SK-N-SH (cell line): ENCODE data around the gene USPL1. TPM values are rescaled to one million over a fixed set of nuclear protein-coding genes. Genes with fewer than 3 reads are reported as not detected.
A peak's percentile ranks its signal among the peaks of the same experiment; 100 is the strongest.

ENCODE experiments used
- CTCF ChIA-PET: fragments of 300-600, 350-600 bp; formaldehyde crosslinking; extraction: SDS; loops from one replicate; lab custom pipeline; 2021; lab: Yijun Ruan, JAX
- POLR2A ChIA-PET: fragments of 350-600 bp; sonication (Branson Sonifier 250); formaldehyde crosslinking; extraction: SDS; loops from one replicate; lab custom pipeline; 2020; ENCODE audit warnings: antibody characterized with exemption, inconsistent platforms; lab: Yijun Ruan, JAX
- DNase-seq: peaks from one replicate; pipeline ENCODE4 v3.0.0; 2012
- H2AFZ ChIP-seq: fragments of 200-600 bp; sonication (generic); 2 replicates; pipeline ENCODE4 v1.8.1; 2016; ENCODE audit warnings: antibody characterized with exemption, mild to moderate bottlenecking, low read depth
- H3F3A ChIP-seq: fragments of 200-600 bp; sonication (generic); replicated peaks from 2 replicates; pipeline ENCODE3; 2016; ENCODE audit warnings: antibody characterized with exemption, mild to moderate bottlenecking; ENCODE audit not compliant: insufficient read depth
- H3K27ac ChIP-seq, 2 experiments: fragments of 200-500 bp in 1 of 2; fragments of 200-600 bp in 1 of 2; sonication (Bioruptor generic) in 1 of 2; sonication (generic), shearing (Covaris generic) in 1 of 2; 2 replicates each; pipeline versions ENCODE4 v1.5.1 to v1.6.1; 2014 to 2016; ENCODE audit warnings: low read depth in 2 of 2, inconsistent platforms in 1 of 2, low read length in 1 of 2, mild to moderate bottlenecking in 1 of 2, mixed read lengths in 1 of 2
- H3K27me3 ChIP-seq: fragments of 200-600 bp; sonication (generic), shearing (Covaris generic); 2 replicates; pipeline ENCODE4 v1.6.1; 2016; ENCODE audit warnings: mixed run types; ENCODE audit not compliant: insufficient read depth
- H3K36me3 ChIP-seq, 2 experiments: fragments of 200-500 bp in 1 of 2; fragments of 200-600 bp in 1 of 2; sonication (Bioruptor generic) in 1 of 2; sonication (generic) in 1 of 2; replicated peaks in 1 of 2; 2 replicates each; pipeline versions ENCODE3 to v1.5.1; 2014 to 2016; ENCODE audit warnings: low read length in 1 of 2, mild to moderate bottlenecking in 1 of 2; ENCODE audit not compliant: insufficient read depth in 2 of 2, control insufficient read depth in 1 of 2
- H3K4me1 ChIP-seq, 2 experiments: fragments of 200-500 bp in 1 of 2; fragments of 200-600 bp in 1 of 2; sonication (Bioruptor generic) in 1 of 2; sonication (generic), shearing (Covaris generic) in 1 of 2; 2 replicates each; pipeline versions ENCODE4 v1.5.1 to v1.6.1; 2014 to 2016; ENCODE audit warnings: low read depth in 1 of 2, low read length in 1 of 2, mixed run types in 1 of 2; ENCODE audit not compliant: insufficient read depth in 2 of 2, control insufficient read depth in 1 of 2
- H3K4me2 ChIP-seq: fragments of 200-600 bp; sonication (generic), shearing (Covaris generic); 2 replicates; pipeline ENCODE4 v1.6.1; 2017; ENCODE audit warnings: mixed run types
- H3K4me3 ChIP-seq, 2 experiments: fragments of 200-500 bp in 1 of 2; fragments of 200-600 bp in 1 of 2; sonication (Bioruptor generic) in 1 of 2; sonication (generic), shearing (Covaris generic) in 1 of 2; 2 replicates each; pipeline versions ENCODE4 v1.5.1 to v1.8.1; 2014 to 2016; ENCODE audit warnings: low read depth in 2 of 2, inconsistent platforms in 1 of 2, low read length in 1 of 2, mild to moderate bottlenecking in 1 of 2, mixed read lengths in 1 of 2, moderate library complexity in 1 of 2
- H3K79me2 ChIP-seq: fragments of 200-600 bp; sonication (generic); 2 replicates; pipeline ENCODE4 v1.8.1; 2017; ENCODE audit warnings: mild to moderate bottlenecking; ENCODE audit not compliant: insufficient read depth
- H3K9ac ChIP-seq: fragments of 200-600 bp; sonication (generic); 2 replicates; pipeline ENCODE4 v1.6.1; 2017; ENCODE audit warnings: mixed run types
- H3K9me2 ChIP-seq: fragments of 200-600 bp; sonication (generic); 2 replicates; pipeline ENCODE4 v1.6.1; 2017; ENCODE audit warnings: mixed run types
- H3K9me3 ChIP-seq: fragments of 200-600 bp; sonication (generic); 2 replicates; pipeline ENCODE4 v1.6.1; 2017; ENCODE audit warnings: mixed run types, mild to moderate bottlenecking, moderate library complexity
- H4K20me1 ChIP-seq: fragments of 200-600 bp; sonication (generic); 2 replicates; pipeline ENCODE4 v1.6.1; 2017; ENCODE audit warnings: mild to moderate bottlenecking, mixed run types; ENCODE audit not compliant: insufficient read depth
- CHD2 ChIP-seq: fragments of 150-350 bp; IDR thresholded peaks from 2 replicates; pipeline ENCODE4 v1.6.1; 2018; ENCODE audit warnings: low read length; ENCODE audit not compliant: partially characterized antibody
- FOSL2 ChIP-seq: IDR thresholded peaks from 2 replicates; pipeline ENCODE4 v1.4.0; 2012; ENCODE audit warnings: low read depth, mild to moderate bottlenecking, moderate library complexity, borderline replicate concordance
- GABPA ChIP-seq: IDR thresholded peaks from 2 replicates; pipeline ENCODE4 v1.4.0; 2012; ENCODE audit warnings: low read depth, mild to moderate bottlenecking
- JUND ChIP-seq: IDR thresholded peaks from 2 replicates; pipeline ENCODE4 v1.4.0; 2012
- MEF2A ChIP-seq: IDR thresholded peaks from 2 replicates; pipeline ENCODE4 v1.4.0; 2012; ENCODE audit warnings: low read depth, borderline replicate concordance
- NFIC ChIP-seq: IDR thresholded peaks from 2 replicates; pipeline ENCODE4 v1.4.0; 2012; ENCODE audit warnings: borderline replicate concordance
- RCOR1 ChIP-seq: fragments of 150-350 bp; IDR thresholded peaks from 2 replicates; pipeline ENCODE4 v1.6.1; 2017; ENCODE audit warnings: antibody characterized with exemption, low read length
- SIN3A ChIP-seq: IDR thresholded peaks from 2 replicates; pipeline ENCODE4 v1.6.1; 2012; ENCODE audit warnings: low read depth, mild to moderate bottlenecking, low read length, moderate library complexity, borderline replicate concordance
- TCF12 ChIP-seq: IDR thresholded peaks from 2 replicates; pipeline ENCODE4 v1.4.0; 2012
- WGBS: methylation state at CpG from one replicate; pipeline ENCODE4 v1.1.6; 2017; ENCODE audit warnings: low lambda C conversion rate; 5-methylcytosine and 5-hydroxymethylcytosine counted together
- polyA plus RNA-seq, 3 experiments: library from polyadenylated mRNA; depleted of rRNA; stranded (reverse); fragments of >200 nt; gene quantifications; 2 replicates each; pipeline ENCODE4 v1.2.3, GENCODE V29; 2012
- TF ChIP-seq, protein P1 (sequence below): IDR thresholded peaks from 2 replicates; pipeline ENCODE4 v1.4.0; 2012; ENCODE audit warnings: low read depth, borderline replicate concordance
- TF ChIP-seq, protein P2 (sequence below): IDR thresholded peaks from 2 replicates; pipeline ENCODE4 v1.4.0; 2012; ENCODE audit warnings: low read depth
- TF ChIP-seq, protein P3 (sequence below): IDR thresholded peaks from 2 replicates; pipeline ENCODE4 v1.6.1; 2012; ENCODE audit warnings: mild to moderate bottlenecking, low read depth, low read length, moderate library complexity

The USPL1 gene
- polyA plus RNA-seq, 1 of the 3 experiments (the other 2 are of a cell fraction) = 6.4 TPM

DNA sequence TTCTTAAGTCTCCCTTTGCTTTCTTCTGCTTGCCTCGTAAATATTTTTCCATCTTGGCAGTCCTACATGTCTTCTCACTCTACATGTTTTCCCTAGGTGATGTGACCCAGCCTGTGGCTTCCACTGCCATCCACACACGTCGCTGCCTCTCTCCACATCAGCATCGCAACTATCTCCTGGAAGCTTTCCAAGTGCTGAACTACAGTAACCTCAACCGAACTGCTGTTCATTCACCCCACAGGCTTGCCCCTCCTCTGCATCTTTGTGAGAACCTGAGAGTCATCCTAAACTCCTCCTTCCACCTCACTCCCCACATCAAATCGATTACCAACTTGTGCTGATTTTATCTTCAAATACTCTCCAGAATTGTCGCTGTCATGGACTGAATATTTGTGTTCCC is 41.2 kb upstream of the USPL1 start:
- Histone ChIP-seq H4K20me1 (no peaks in the 10 kb centered on the region), H3K36me3 (no peaks in the 10 kb centered on the region), H3F3A (no peaks in the 10 kb centered on the region), H3K9ac (no peak overlapping the region), H3K79me2 (peaks cover under 1% of the 10 kb centered on the region; the same call in 1 of the 2 replicates), H3K9me2 (no peaks in the 10 kb centered on the region), H3K9me3 (no peaks in the 10 kb centered on the region)
- 65% methylated on average over 7 of the region's 7 CpGs for WGBS
- TF ChIP-seq, protein P1, sequence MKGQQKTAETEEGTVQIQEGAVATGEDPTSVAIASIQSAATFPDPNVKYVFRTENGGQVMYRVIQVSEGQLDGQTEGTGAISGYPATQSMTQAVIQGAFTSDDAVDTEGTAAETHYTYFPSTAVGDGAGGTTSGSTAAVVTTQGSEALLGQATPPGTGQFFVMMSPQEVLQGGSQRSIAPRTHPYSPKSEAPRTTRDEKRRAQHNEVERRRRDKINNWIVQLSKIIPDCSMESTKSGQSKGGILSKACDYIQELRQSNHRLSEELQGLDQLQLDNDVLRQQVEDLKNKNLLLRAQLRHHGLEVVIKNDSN = no peak
- TF ChIP-seq TCF12 = no peak
- TF ChIP-seq CHD2 = no peak
- no peak for TF ChIP-seq MEF2A
- no peak for TF ChIP-seq FOSL2
- no peak for TF ChIP-seq RCOR1
- TF ChIP-seq, all 33 proteins: peak for 0
- Histone ChIP-seq H3K27me3 (no peaks in the 10 kb centered on the region), H2AFZ (no peak overlapping the region), H3K4me1 (peaks cover 0 to 3% of the 10 kb centered on the region in 2 experiments; a peak in 3 of 4 replicates), H3K27ac (no peak overlapping the region), H3K4me2 (no peak overlapping the region), H3K4me3 (no peak overlapping the region)
- DNase-seq = no peak
- ChIA-PET POLR2A (no interaction called here), CTCF (no interaction called here)

DNA sequence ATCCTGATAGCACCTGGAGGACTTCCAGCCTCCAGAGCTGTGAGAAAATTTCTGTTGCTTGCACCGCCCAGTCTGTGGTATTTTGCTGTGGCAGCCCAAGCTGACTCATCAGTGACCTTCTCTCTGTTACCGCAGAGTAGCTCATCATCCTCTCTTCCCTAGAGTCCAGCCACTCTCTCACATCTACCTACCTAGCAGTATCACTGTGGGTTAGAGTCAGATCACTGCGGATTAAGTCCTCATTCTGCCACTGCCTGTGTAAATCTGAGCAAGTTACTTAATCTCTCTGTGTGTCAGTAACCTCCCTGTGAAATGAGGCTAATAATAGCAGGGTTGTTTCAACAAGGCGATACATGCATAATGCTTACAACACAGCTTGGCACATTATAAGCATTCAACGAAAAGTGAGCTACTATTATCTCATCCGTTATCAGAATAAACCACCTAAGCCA is 40.3 kb upstream of the USPL1 start:
- no peak overlapping the region for H3K27ac ChIP-seq
- POLR2A ChIA-PET = interaction anchor here (0.5 kb wide), 1 partner anchor 69 kb away, joined by 4 read pairs; no protein-coding TSS in a partner anchor
- H3K36me3 ChIP-seq = no peaks in the 10 kb centered on the region
- H3K9me2 ChIP-seq = no peaks in the 10 kb centered on the region
- H3K9me3 ChIP-seq = no peaks in the 10 kb centered on the region
- H3K4me2 ChIP-seq = no peak overlapping the region
- no peaks in the 10 kb centered on the region for H3K27me3 ChIP-seq
- H3F3A ChIP-seq = no peaks in the 10 kb centered on the region
- H4K20me1 ChIP-seq = no peaks in the 10 kb centered on the region
- CTCF ChIA-PET = no interaction called here
- no peak overlapping the region for H2AFZ ChIP-seq
- peaks cover 0 to 3% of the 10 kb centered on the region in 2 experiments; a peak in 3 of 4 replicates for H3K4me1 ChIP-seq
- H3K4me3 ChIP-seq = no peak overlapping the region
- DNase-seq = no peak
- H3K9ac ChIP-seq = no peak overlapping the region
- TF ChIP-seq NFIC (no peak), GABPA (no peak), FOSL2 (peak; percentile 76), JUND (peak; percentile 53), TCF12 (peak; percentile 46; the same call in 1 of the 2 replicates), SIN3A (no peak)
- TF ChIP-seq, protein P2, sequence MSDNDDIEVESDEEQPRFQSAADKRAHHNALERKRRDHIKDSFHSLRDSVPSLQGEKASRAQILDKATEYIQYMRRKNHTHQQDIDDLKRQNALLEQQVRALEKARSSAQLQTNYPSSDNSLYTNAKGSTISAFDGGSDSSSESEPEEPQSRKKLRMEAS = no peak
- TF ChIP-seq, protein P3, sequence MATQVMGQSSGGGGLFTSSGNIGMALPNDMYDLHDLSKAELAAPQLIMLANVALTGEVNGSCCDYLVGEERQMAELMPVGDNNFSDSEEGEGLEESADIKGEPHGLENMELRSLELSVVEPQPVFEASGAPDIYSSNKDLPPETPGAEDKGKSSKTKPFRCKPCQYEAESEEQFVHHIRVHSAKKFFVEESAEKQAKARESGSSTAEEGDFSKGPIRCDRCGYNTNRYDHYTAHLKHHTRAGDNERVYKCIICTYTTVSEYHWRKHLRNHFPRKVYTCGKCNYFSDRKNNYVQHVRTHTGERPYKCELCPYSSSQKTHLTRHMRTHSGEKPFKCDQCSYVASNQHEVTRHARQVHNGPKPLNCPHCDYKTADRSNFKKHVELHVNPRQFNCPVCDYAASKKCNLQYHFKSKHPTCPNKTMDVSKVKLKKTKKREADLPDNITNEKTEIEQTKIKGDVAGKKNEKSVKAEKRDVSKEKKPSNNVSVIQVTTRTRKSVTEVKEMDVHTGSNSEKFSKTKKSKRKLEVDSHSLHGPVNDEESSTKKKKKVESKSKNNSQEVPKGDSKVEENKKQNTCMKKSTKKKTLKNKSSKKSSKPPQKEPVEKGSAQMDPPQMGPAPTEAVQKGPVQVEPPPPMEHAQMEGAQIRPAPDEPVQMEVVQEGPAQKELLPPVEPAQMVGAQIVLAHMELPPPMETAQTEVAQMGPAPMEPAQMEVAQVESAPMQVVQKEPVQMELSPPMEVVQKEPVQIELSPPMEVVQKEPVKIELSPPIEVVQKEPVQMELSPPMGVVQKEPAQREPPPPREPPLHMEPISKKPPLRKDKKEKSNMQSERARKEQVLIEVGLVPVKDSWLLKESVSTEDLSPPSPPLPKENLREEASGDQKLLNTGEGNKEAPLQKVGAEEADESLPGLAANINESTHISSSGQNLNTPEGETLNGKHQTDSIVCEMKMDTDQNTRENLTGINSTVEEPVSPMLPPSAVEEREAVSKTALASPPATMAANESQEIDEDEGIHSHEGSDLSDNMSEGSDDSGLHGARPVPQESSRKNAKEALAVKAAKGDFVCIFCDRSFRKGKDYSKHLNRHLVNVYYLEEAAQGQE = no peak
- TF ChIP-seq, all 33 proteins: peak for 3
- no peaks in the 10 kb centered on the region; the same call in 1 of the 2 replicates for H3K79me2 ChIP-seq
- WGBS = 72% methylated on average over 6 of the region's 6 CpGs
